ENCODE results near the gene TTBK1.

DNA sequence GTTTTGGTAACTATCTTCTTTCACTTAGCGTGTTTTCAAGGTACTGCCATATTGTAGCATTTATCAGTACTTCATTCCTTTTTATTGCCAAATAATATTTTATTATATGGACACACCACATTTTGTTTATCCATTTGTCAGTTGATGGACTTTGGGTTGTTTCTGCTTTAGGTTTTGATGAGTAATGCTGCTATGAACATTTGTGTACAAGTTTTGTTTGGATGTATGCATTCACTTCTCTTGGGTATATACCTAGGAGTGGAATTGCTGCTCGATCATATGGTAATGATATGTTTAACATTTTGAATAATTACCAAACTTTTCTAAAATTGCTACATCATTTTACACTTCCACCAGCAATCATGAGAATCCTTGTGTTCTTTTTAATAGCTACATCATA is 48.4 kb downstream of the TTBK1 start:
- TF ChIP-seq EZH2 (IDR thresholded peaks at IDR 0.05) (no peak), EZH2phosphoT487 (IDR thresholded peaks at IDR 0.05) (no peak)
- TF ChIP-seq, protein P1, sequence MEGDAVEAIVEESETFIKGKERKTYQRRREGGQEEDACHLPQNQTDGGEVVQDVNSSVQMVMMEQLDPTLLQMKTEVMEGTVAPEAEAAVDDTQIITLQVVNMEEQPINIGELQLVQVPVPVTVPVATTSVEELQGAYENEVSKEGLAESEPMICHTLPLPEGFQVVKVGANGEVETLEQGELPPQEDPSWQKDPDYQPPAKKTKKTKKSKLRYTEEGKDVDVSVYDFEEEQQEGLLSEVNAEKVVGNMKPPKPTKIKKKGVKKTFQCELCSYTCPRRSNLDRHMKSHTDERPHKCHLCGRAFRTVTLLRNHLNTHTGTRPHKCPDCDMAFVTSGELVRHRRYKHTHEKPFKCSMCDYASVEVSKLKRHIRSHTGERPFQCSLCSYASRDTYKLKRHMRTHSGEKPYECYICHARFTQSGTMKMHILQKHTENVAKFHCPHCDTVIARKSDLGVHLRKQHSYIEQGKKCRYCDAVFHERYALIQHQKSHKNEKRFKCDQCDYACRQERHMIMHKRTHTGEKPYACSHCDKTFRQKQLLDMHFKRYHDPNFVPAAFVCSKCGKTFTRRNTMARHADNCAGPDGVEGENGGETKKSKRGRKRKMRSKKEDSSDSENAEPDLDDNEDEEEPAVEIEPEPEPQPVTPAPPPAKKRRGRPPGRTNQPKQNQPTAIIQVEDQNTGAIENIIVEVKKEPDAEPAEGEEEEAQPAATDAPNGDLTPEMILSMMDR (IDR thresholded peaks at IDR 0.05): no peak

Data from neural progenitor cell (in vitro differentiated cells).